LHCN-M2 (cell line): ENCODE measurements around the gene PDE4B. TPM values are rescaled to one million over a fixed set of nuclear protein-coding genes. Genes with fewer than 3 reads are reported as not detected.

ENCODE experiments used
- DNase-seq: peaks from one replicate; pipeline ENCODE4 v3.0.0-alpha.2; 2012; ENCODE audit warnings: low read depth
- polyA plus RNA-seq: library from polyadenylated mRNA; unstranded; fragments of >200 nt; gene quantifications from one replicate; pipeline ENCODE4 v1.2.1, GENCODE V29; 2012; ENCODE audit warnings: missing spikeins
- total RNA-seq: library from RNA; depleted of rRNA; stranded (reverse); fragments of >200 nt; gene quantifications from 2 replicates; pipeline ENCODE4 v1.2.3, GENCODE V29; 2014; rRNA removed

PDE4B gene
- total RNA-seq: 6.0 and 6.8 TPM in 2 replicates
- polyA plus RNA-seq: 0.83 TPM

GRCh38 chr1:65792669-65793358 lies at the start of gene PDE4B:
Gene PDE4B (plus strand): TSS chr1:65792895.
- DNase-seq: peak; percentile 66

GRCh38 chr1:65744731-65745130 lies 48.0 kb upstream of the PDE4B start:
- no peak for DNase-seq

- no peak for DNase-seq
Observed at GRCh38 chr1:65751961-65752360, 40.7 kb upstream of the PDE4B start.

GRCh38 chr1:65756616-65757015 lies 36.1 kb upstream of the PDE4B start:
- DNase-seq: no peak

- DNase-seq: no peak
Observed at GRCh38 chr1:65757531-65757930, 35.2 kb upstream of the PDE4B start.

- no peak for DNase-seq
Observed at GRCh38 chr1:65758128-65758527, 34.6 kb upstream of the PDE4B start.

- DNase-seq: no peak
Observed at GRCh38 chr1:65759516-65759915, 33.2 kb upstream of the PDE4B start.

GRCh38 chr1:65762081-65762862 lies 30.4 kb upstream of the PDE4B start:
- DNase-seq: no peak

GRCh38 chr1:65764052-65764451 lies 28.6 kb upstream of the PDE4B start:
- DNase-seq: no peak

- no peak for DNase-seq
Observed at GRCh38 chr1:65765631-65766030, 27.1 kb upstream of the PDE4B start.

GRCh38 chr1:65769636-65770035 lies 23.1 kb upstream of the PDE4B start:
- no peak for DNase-seq

- no peak for DNase-seq
Observed at GRCh38 chr1:65772607-65773006, 20.1 kb upstream of the PDE4B start.

- DNase-seq: no peak
Observed at GRCh38 chr1:65773391-65774123, 19.1 kb upstream of the PDE4B start.

GRCh38 chr1:65788762-65789161 lies 3.9 kb upstream of the PDE4B start:
- DNase-seq: no peak

- no peak for DNase-seq
Observed at GRCh38 chr1:65791396-65791795, 1.3 kb upstream of the PDE4B start.

GRCh38 chr1:65791801-65792668 lies 660 bp upstream of the PDE4B start:
- no peak for DNase-seq

- DNase-seq: no peak
Observed at GRCh38 chr1:65793359-65793732, 651 bp downstream of the PDE4B start.

GRCh38 chr1:65795311-65795710 lies 2.6 kb downstream of the PDE4B start:
- DNase-seq: no peak

GRCh38 chr1:65799601-65800000 lies 6.9 kb downstream of the PDE4B start:
- DNase-seq: no peak

GRCh38 chr1:65804584-65804983 lies 11.9 kb downstream of the PDE4B start:
- no peak for DNase-seq

- DNase-seq: peak; percentile 97
Observed at GRCh38 chr1:65812065-65812464, 19.4 kb downstream of the PDE4B start.
